ENCODE results near the gene CARS2.
A peak's percentile ranks its signal among the peaks of the same experiment; 100 is the strongest.
"Not testable (repeated sequence)": the region's sequence is repeated elsewhere in the genome, so short reads cannot be mapped to it uniquely, and the experiment has no call there.

Gene CARS2

GRCh38 chr13:110706570-110707372 lies 855 bp upstream of the CARS2 start:
- TF ChIP-seq CTCF (IDR thresholded peaks at IDR 0.05; ENCODE audit: low read depth, low read length), result no peak
- peak overlapping the region; percentile 76 for H3K4me3 ChIP-seq (ENCODE audit: low read depth, low read length)

GRCh38 chr13:110705356-110705825 lies 525 bp downstream of the CARS2 start:
- TF ChIP-seq CTCF (IDR thresholded peaks at IDR 0.05; ENCODE audit: low read depth, low read length), result no peak
- peak overlapping the region; percentile 76 for H3K4me3 ChIP-seq (ENCODE audit: low read depth, low read length)

GRCh38 chr13:110702591-110703526 lies 3.1 kb downstream of the CARS2 start:
- no peak overlapping the region for H3K4me3 ChIP-seq (ENCODE audit: low read depth, low read length)
- TF ChIP-seq CTCF (IDR thresholded peaks at IDR 0.05; ENCODE audit: low read depth, low read length), result no peak

GRCh38 chr13:110702089-110702488 lies 3.8 kb downstream of the CARS2 start:
- H3K4me3 ChIP-seq (ENCODE audit: low read depth, low read length), result no peak overlapping the region
- TF ChIP-seq CTCF (IDR thresholded peaks at IDR 0.05; ENCODE audit: low read depth, low read length), result no peak

- H3K4me3 ChIP-seq (ENCODE audit: low read depth, low read length), result not testable (repeated sequence)
These were observed 4.9 kb downstream of the CARS2 start for GRCh38 chr13:110701061-110701460.

- no peak for TF ChIP-seq CTCF (IDR thresholded peaks at IDR 0.05; ENCODE audit: low read depth, low read length)
These were observed 5.3 kb downstream of the CARS2 start for GRCh38 chr13:110700641-110701040.

GRCh38 chr13:110700186-110700585 lies 5.7 kb downstream of the CARS2 start:
- H3K4me3 ChIP-seq (ENCODE audit: low read depth, low read length), result no peak overlapping the region
- TF ChIP-seq CTCF (IDR thresholded peaks at IDR 0.05; ENCODE audit: low read depth, low read length), result no peak

More at GRCh38 chr13:110700641-110701040, 5.3 kb downstream of the CARS2 start:
- no peak overlapping the region for H3K4me3 ChIP-seq (ENCODE audit: low read depth, low read length)

All from WI38 (cell line).